Measurements from ENCODE around the gene PRAMEF10.
"Not testable (repeated sequence)": the region's sequence is repeated elsewhere in the genome, so short reads cannot be mapped to it uniquely, and the experiment has no call there.

Gene PRAMEF10

GRCh38 chr1:12898170-12898569, at the start of gene PRAMEF10:
Gene PRAMEF10 (minus strand): TSS chr1:12898270. CDS start chr1:12895847, 2,423 bp downstream.
- not testable (repeated sequence) for DNase-seq

GRCh38 chr1:12947480-12947879, 49.4 kb upstream of the PRAMEF10 start, which contains the start of gene PRAMEF6:
Gene PRAMEF6 (minus strand): TSS chr1:12947580. CDS start chr1:12942518, 5,062 bp downstream.
- DNase-seq = not testable (repeated sequence)

DNA sequence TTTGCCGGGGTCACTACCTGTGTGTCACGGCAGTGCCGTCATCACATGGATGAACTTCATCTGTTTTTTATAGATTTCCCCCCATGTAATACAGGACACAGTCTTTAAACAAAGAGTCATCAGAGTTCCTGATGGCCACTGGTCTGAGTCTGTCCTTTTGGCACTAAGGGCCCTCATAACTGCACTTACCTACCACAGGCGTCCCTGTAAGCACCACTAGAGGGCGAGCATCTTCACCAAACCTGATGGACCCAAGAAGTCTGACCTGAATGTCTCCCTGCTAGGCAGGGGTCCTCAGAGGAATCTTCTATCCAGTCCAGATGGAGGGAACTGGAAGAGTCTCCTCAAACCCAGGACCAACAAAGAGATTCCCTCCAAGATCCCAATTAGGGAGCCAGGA, 26.3 kb upstream of the PRAMEF10 start:
- not testable (repeated sequence) for DNase-seq

GRCh38 chr1:12921749-12922148, 23.7 kb upstream of the PRAMEF10 start:
- not testable (repeated sequence) for DNase-seq

DNA sequence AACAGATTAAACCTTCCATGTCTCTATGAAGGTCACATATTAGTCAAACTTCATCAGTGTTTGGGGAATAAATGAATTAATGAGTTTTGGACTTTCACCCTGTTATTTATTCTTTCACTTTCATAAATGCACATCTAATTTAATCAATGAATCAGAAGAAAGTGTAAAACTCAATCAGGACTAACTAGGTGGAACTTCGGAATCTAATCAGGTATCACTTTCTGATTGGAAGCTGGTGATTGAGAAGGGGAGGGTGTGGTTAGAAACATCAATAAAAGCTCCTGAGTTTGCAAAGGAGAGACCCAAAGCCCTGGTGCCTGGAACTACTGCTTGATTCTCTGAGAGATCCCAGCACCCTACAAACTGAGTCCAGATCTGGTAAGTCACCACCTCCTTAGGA, 18.2 kb upstream of the PRAMEF10 start, which contains the start of gene PRAMEF7:
Gene PRAMEF7 (plus strand): TSS at position 301 of the 400 bp plus-strand sequence. CDS start 1,083 bp downstream, outside the sequence.
- not testable (repeated sequence) for DNase-seq

DNA sequence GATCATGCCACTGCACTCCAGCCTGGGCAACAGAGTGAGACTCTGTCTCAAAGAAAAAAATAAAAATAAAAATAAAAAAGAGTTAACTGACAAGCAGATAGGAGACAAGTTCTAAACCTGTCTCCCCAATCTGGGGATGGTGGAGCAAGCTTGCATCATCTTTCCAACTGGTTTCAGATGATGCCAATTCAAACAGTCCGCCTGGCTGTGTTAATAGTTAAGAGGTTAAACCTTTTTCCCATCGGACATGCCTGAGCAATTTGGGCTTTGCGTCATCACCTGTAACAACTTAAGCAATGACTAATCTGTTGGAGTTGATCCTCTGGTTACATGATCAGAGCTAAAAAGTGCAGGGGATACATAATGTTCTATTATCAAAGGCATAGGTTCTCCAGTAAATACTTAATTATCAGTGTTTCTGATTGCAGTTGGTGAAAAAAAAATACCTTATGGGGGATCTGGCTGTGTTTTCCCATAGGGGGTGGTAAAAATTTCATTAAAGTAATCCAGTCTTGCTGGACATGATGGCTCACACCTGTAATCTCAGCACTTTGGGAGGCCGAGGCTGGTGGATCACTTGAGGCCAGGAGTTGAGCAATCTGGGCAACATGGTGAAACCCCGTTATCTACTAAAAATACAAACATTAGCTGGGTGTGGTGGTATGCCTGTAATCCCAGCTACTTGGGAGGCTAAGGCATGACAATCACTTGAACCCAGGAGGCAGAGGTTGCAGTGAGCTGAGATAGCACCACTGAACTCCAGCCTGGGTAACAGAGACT, 5.9 kb upstream of the PRAMEF10 start:
- DNase-seq = not testable (repeated sequence)

DNA sequence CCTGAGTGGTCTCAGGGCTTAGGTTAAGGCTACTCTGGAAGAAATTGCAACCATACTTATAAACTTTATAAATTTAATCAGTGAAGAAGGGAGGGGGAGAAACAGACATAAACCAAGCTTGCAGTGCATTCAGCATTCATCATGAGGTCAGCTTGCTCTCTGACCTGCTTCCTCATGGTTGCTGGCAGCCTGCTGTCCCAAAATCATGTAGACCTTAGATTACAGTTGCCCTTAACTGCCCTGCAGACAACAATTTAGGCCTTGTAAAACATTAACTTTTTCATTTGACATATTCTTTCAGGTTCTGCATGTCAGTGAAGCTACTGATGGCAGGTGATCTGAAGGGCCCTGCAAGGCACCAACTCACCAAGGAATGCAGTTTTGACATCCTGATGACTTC, 1.1 kb upstream of the PRAMEF10 start:
- not testable (repeated sequence) for DNase-seq

GRCh38 chr1:12886101-12886500, 12.0 kb downstream of the PRAMEF10 start, which contains the start of gene PRAMEF4:
Gene PRAMEF4 (minus strand): TSS chr1:12886201. CDS start chr1:12883394, 2,807 bp downstream.
- not testable (repeated sequence) for DNase-seq

DNA sequence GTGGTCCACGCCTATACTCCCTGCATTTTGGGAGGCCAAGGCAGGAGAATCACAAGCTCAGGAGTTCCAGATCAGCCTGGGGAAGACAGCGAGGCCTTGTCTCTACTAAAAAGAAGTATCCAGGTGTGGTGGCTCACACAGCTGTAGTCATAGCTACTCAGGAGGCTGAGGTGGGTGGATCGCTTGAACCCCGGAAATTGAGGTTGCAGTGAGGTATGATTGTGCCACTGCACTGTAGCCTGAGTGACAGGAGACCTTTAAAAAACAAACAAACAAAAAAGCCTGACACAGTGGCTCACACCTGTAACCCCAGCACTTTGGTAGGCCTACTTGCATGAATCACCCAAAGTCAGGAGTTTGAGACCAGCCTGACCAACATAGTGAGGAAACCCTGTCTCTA, 19.6 kb downstream of the PRAMEF10 start:
- not testable (repeated sequence) for DNase-seq

GRCh38 chr1:12863131-12863880, 34.8 kb downstream of the PRAMEF10 start:
- not testable (repeated sequence) for DNase-seq

DNA sequence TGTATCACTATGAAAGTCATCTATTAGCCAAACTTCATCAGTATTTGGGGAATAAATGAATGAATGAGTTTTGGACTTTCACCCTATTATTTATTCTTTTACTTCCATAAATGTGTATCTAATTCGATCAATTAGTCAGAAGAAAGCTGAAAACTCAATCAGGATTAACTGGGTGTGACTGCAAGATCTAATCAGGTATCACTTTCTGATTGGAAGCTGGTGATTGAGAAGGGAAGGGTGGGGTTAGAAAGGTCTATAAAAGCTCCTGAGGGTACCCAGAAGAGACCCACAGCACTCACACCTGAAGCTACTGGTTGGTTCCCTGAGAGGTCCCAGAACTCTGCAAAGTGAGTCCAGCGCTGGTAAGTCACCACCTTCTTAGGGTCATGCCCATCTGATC, 41.3 kb downstream of the PRAMEF10 start, which contains the start of gene PRAMEF2:
Gene PRAMEF2 (plus strand): TSS at position 301 of the 400 bp plus-strand sequence. CDS start 1,924 bp downstream, outside the sequence.
- DNase-seq = not testable (repeated sequence)

DNA sequence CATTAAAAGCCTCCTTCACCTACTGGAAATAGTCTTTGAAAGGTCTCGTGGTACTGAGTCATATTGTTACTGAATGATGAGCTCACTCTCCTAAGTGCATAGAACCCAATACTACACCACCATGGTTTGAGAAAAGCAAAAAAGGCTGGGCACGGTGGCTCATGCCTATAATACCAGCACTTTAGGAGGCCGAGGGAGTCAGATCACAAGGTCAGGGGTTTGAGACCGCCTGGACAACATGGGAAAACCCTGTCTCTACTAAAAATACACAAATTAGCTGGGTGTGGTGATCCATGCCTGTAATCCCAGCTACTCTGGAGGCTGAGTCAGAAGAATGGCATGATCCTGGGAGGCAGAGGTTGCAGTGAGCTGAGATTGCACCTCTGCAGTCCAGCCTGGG, 46.3 kb downstream of the PRAMEF10 start:
- no peak for DNase-seq

DNA sequence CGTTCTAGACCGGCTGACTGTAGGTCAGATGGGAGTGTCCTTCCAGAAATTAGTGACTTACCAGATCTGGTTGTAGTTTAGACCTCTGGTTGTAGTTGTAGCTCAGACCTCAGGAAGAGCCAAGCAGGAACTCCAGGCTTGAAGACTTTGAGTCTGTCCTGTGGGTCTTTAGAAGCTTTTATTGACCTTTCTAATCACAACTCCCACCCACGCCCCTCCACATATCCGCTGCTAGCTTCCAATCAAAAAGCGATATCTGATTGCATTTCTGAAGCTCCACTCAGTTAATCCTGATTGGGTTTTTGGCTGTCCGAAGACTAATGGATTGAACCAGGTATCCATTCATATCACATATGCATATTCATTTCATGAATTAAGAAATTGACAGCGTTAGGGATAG, 49.5 kb downstream of the PRAMEF10 start, which contains the start of gene HNRNPCL1:
Gene HNRNPCL1 (minus strand): TSS at position 101 of the 400 bp plus-strand sequence. CDS start 431 bp downstream, outside the sequence.
- not testable (repeated sequence) for DNase-seq

Measured in inflammatory macrophage treated with lipopolysaccharide for 1 hour (primary cell).